ENCODE data around the gene NCK2.

NCK2 gene

DNA sequence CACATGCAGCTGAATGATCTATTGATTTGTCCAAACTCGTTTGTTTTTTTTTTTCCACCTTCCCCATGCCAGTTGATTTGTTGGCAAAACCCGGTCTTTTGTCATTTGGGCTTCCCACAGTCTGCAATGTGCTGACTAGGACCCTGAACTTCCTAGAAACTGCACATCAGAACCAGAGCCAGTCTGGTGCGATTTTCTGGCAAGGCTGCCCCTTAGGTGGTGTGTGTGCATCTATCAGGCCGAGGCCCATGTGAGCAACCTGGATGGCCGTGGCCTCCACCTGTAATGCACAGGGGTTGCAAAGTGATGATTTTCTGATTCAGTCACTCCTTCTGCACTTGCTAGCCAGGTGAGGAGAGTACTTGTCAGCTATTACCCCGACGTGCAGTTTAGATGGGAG, 47.8 kb downstream of the NCK2 start:
- Histone ChIP-seq H2BK5ac (ENCODE audit: low read length) (no peak overlapping the region), H2BK15ac (ENCODE audit: low read length) (no peak overlapping the region), H3K4me2 (ENCODE audit: insufficient read depth, low read length, poor library complexity, severe bottlenecking) (no peak overlapping the region), H3K4ac (ENCODE audit: low read length) (no peak overlapping the region), H2BK12ac (ENCODE audit: low read length) (no peak overlapping the region), H3K36me3 (replicated peaks in 1 of 2; ENCODE audit: control insufficient read depth in 2 of 2, insufficient read depth in 2 of 2, low read length in 2 of 2) (peaks cover 0 to 14% of the 10 kb centered on the region in 2 donors), H3K4me3 (ENCODE audit: low read length in 2 of 2) (no peak overlapping the region), H2BK120ac (ENCODE audit: low read depth, low read length) (no peak overlapping the region), H3K9me3 (replicated peaks in 1 of 2; ENCODE audit: control insufficient read depth in 2 of 2, insufficient read depth in 1 of 2, low read depth in 1 of 2, low read length in 2 of 2) (peaks cover 0 to 13% of the 10 kb centered on the region in 2 donors), H3K23ac (ENCODE audit: low read depth, low read length, poor library complexity) (no peak overlapping the region), H2AFZ (ENCODE audit: low read length) (no peak overlapping the region), H2AK5ac (ENCODE audit: low read depth, low read length) (no peak overlapping the region), H3K14ac (ENCODE audit: low read length) (no peak overlapping the region), H4K91ac (ENCODE audit: low read depth, low read length, poor library complexity) (no peak overlapping the region), H3K79me1 (ENCODE audit: low read depth, low read length) (peaks cover 18% of the 10 kb centered on the region), H3K27me3 (ENCODE audit: control insufficient read depth in 3 of 3, insufficient read depth in 3 of 3, low read depth in 1 of 3, low read length in 3 of 3) (no peaks in the 10 kb centered on the region), H3K4me1 (ENCODE audit: control insufficient read depth in 2 of 2, insufficient read depth in 1 of 2, low read depth in 1 of 2, low read length in 2 of 2) (peaks cover 6 to 8% of the 10 kb centered on the region in 2 donors), H3K9ac (ENCODE audit: low read depth, low read length, poor library complexity) (no peak overlapping the region), H3K18ac (ENCODE audit: low read length) (peak overlapping the region; percentile 3), H4K8ac (ENCODE audit: low read depth, low read length) (no peak overlapping the region), H3K27ac (replicated peaks; ENCODE audit: low read length) (no peak overlapping the region)
- WGBS, 2 donors (ENCODE audit: extremely low coverage in 2 of 2, insufficient read length in 2 of 2, insufficient replicate concordance in 1 of 2), result no CpG with 5 or more reads among the region's 7 CpGs
- no peak for DNase-seq (ENCODE audit: low spot score)

DNA sequence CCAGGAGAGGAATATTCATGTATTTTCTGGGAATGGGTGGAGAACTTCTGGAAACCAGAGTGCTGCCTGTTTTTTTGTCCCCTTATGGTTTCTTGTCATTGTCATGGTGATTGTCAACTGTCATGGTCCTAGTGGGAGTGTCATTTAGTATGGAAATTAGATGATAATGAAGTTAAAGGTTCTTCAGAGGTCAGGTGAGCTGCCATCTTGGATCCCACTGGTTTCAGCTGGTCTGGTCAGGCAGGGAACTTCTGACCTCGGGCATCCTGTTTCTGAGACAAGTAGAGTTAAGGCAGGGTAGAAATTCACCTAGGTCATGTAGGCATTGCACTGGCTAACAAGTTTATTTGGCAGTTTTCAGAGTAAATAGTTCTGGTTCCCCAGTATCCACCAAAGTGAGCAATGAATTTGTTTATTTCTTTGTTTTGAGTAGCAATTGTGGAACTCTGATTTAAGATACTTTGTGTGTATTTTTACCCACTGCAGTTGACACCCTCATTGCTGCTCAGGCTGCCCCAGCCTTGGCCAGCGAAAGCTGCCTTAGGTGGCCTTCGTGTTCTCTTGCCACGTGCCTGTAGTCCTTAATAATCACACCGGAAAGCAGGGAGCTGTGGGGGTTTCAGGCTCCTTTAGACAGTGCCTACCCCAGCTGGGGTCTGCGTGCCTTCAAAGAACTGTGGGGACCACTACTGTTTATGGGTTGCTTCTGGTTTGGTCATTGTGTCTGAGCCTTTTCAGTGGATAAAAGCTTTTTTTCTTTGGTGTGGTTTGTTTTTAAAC, 48.7 kb downstream of the NCK2 start:
- no CpG with 5 or more reads among the region's 6 CpGs for WGBS, 2 donors (ENCODE audit: extremely low coverage in 2 of 2, insufficient read length in 2 of 2, insufficient replicate concordance in 1 of 2)
- H3K4me1 ChIP-seq (ENCODE audit: control insufficient read depth in 2 of 2, insufficient read depth in 1 of 2, low read depth in 1 of 2, low read length in 2 of 2), result peaks cover 6 to 9% of the 10 kb centered on the region in 2 donors
- no peak overlapping the region for H3K4me2 ChIP-seq (ENCODE audit: insufficient read depth, low read length, poor library complexity, severe bottlenecking)
- no peak overlapping the region for H3K9ac ChIP-seq (ENCODE audit: low read depth, low read length, poor library complexity)
- no peak overlapping the region for H4K91ac ChIP-seq (ENCODE audit: low read depth, low read length, poor library complexity)
- H2BK12ac ChIP-seq (ENCODE audit: low read length), result no peak overlapping the region
- no peak overlapping the region for H4K8ac ChIP-seq (ENCODE audit: low read depth, low read length)
- H3K4me3 ChIP-seq (ENCODE audit: low read length in 2 of 2), result no peak overlapping the region
- peaks cover 0 to 13% of the 10 kb centered on the region in 2 donors for H3K9me3 ChIP-seq (replicated peaks in 1 of 2; ENCODE audit: control insufficient read depth in 2 of 2, insufficient read depth in 1 of 2, low read depth in 1 of 2, low read length in 2 of 2)
- H3K23ac ChIP-seq (ENCODE audit: low read depth, low read length, poor library complexity), result no peak overlapping the region
- H2BK5ac ChIP-seq (ENCODE audit: low read length), result no peak overlapping the region
- H2BK15ac ChIP-seq (ENCODE audit: low read length), result no peak overlapping the region
- no peaks in the 10 kb centered on the region for H3K27me3 ChIP-seq (ENCODE audit: control insufficient read depth in 3 of 3, insufficient read depth in 3 of 3, low read depth in 1 of 3, low read length in 3 of 3)
- no peak overlapping the region for H3K14ac ChIP-seq (ENCODE audit: low read length)
- H3K27ac ChIP-seq (replicated peaks; ENCODE audit: low read length), result no peak overlapping the region
- peaks cover 18% of the 10 kb centered on the region for H3K79me1 ChIP-seq (ENCODE audit: low read depth, low read length)
- no peak for DNase-seq (ENCODE audit: low spot score)
- peaks cover 0 to 14% of the 10 kb centered on the region in 2 donors for H3K36me3 ChIP-seq (replicated peaks in 1 of 2; ENCODE audit: control insufficient read depth in 2 of 2, insufficient read depth in 2 of 2, low read length in 2 of 2)
- no peak overlapping the region for H2BK120ac ChIP-seq (ENCODE audit: low read depth, low read length)
- H3K4ac ChIP-seq (ENCODE audit: low read length), result no peak overlapping the region
- H2AFZ ChIP-seq (ENCODE audit: low read length), result no peak overlapping the region
- H2AK5ac ChIP-seq (ENCODE audit: low read depth, low read length), result no peak overlapping the region
- H3K18ac ChIP-seq (ENCODE audit: low read length), result peak overlapping the region; percentile 46

DNA sequence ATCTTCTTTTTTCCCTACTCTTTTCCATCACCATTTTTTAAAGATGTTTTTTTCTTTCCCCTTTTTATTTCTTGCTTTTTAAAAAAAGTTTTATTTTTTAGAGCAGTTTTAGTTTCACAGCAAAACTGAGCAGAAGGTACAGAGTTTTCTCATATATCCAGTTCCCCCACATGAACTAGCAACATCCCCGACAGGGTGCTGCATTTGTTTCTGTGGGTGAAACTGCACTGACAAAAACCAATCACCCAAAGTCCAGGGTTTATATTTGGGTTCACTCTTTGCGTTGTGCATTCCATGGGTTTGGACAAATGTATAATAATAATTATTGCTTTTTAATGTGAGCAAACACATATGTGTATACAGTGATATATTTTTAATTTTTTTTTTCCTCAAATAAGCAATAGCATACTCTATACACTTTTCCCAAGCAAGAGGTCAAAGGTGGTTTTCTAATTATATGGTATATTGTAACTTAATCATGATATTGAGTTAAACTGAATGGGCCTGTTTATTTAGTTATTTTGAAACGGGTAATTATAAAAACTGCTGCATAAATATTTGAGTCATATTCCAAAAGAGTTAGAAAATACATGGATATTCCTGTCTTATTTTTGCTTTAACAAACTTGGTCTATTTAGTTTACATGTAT, 50.3 kb downstream of the NCK2 start:
- H2AFZ ChIP-seq (ENCODE audit: low read length), result no peak overlapping the region

DNA sequence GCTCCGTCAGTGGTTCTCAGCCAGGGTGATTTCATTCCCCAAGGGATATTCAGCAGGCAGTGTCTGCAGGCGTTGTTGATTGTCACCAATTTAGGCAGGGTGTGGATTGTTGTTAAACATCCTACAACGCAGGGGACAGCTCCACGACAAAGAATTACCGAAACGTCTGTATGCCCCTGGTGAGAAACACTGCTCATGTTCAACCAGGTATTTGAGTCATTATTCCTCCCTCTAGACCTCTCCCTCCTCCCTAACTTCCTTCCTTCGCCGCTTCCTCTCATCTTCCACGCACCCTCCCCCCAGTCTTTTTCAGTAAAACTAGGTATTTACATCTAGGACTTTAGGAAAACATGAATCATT, 50.8 kb downstream of the NCK2 start:
- H3K9ac ChIP-seq (ENCODE audit: low read depth, low read length, poor library complexity), result no peak overlapping the region
- no peak overlapping the region for H2BK120ac ChIP-seq (ENCODE audit: low read depth, low read length)
- DNase-seq (ENCODE audit: low spot score), result no peak
- no peak overlapping the region for H2BK15ac ChIP-seq (ENCODE audit: low read length)
- no peak overlapping the region for H3K4me3 ChIP-seq (ENCODE audit: low read length in 2 of 2)
- no peak overlapping the region for H3K18ac ChIP-seq (ENCODE audit: low read length)
- H2AFZ ChIP-seq (ENCODE audit: low read length), result no peak overlapping the region
- no peak overlapping the region for H2BK12ac ChIP-seq (ENCODE audit: low read length)
- 100% methylated on average over 3 of the region's 9 CpGs; no CpG with 5 or more reads in 1 of the 2 donors for WGBS, 2 donors (ENCODE audit: extremely low coverage in 2 of 2, insufficient read length in 2 of 2, insufficient replicate concordance in 1 of 2)
- peaks cover 6 to 9% of the 10 kb centered on the region in 2 donors for H3K4me1 ChIP-seq (ENCODE audit: control insufficient read depth in 2 of 2, insufficient read depth in 1 of 2, low read depth in 1 of 2, low read length in 2 of 2)
- no peak overlapping the region for H2AK5ac ChIP-seq (ENCODE audit: low read depth, low read length)
- no peak overlapping the region for H4K91ac ChIP-seq (ENCODE audit: low read depth, low read length, poor library complexity)
- H3K79me1 ChIP-seq (ENCODE audit: low read depth, low read length), result peaks cover 14% of the 10 kb centered on the region
- H4K8ac ChIP-seq (ENCODE audit: low read depth, low read length), result no peak overlapping the region
- H3K14ac ChIP-seq (ENCODE audit: low read length), result no peak overlapping the region
- H3K4ac ChIP-seq (ENCODE audit: low read length), result no peak overlapping the region
- no peak overlapping the region for H3K27ac ChIP-seq (replicated peaks; ENCODE audit: low read length)
- no peaks in the 10 kb centered on the region for H3K27me3 ChIP-seq (ENCODE audit: control insufficient read depth in 3 of 3, insufficient read depth in 3 of 3, low read depth in 1 of 3, low read length in 3 of 3)
- H2BK5ac ChIP-seq (ENCODE audit: low read length), result no peak overlapping the region
- H3K36me3 ChIP-seq (replicated peaks in 1 of 2; ENCODE audit: control insufficient read depth in 2 of 2, insufficient read depth in 2 of 2, low read length in 2 of 2), result peaks cover 0 to 10% of the 10 kb centered on the region in 2 donors
- H3K9me3 ChIP-seq (replicated peaks in 1 of 2; ENCODE audit: control insufficient read depth in 2 of 2, insufficient read depth in 1 of 2, low read depth in 1 of 2, low read length in 2 of 2), result peaks cover 0 to 22% of the 10 kb centered on the region in 2 donors
- no peak overlapping the region for H3K23ac ChIP-seq (ENCODE audit: low read depth, low read length, poor library complexity)
- H3K4me2 ChIP-seq (ENCODE audit: insufficient read depth, low read length, poor library complexity, severe bottlenecking), result no peak overlapping the region

More for the DNA sequence above, 50.3 kb downstream of the NCK2 start:
- peaks cover 0 to 20% of the 10 kb centered on the region in 2 donors for H3K9me3 ChIP-seq (replicated peaks in 1 of 2; ENCODE audit: control insufficient read depth in 2 of 2, insufficient read depth in 1 of 2, low read depth in 1 of 2, low read length in 2 of 2)
- H3K4me3 ChIP-seq (ENCODE audit: low read length in 2 of 2), result no peak overlapping the region
- H2BK5ac ChIP-seq (ENCODE audit: low read length), result no peak overlapping the region
- H3K4me1 ChIP-seq (ENCODE audit: control insufficient read depth in 2 of 2, insufficient read depth in 1 of 2, low read depth in 1 of 2, low read length in 2 of 2), result peaks cover 6 to 9% of the 10 kb centered on the region in 2 donors
- no peak for DNase-seq (ENCODE audit: low spot score)
- no peak overlapping the region for H2AK5ac ChIP-seq (ENCODE audit: low read depth, low read length)
- no peak overlapping the region for H4K8ac ChIP-seq (ENCODE audit: low read depth, low read length)
- no peak overlapping the region for H3K14ac ChIP-seq (ENCODE audit: low read length)
- no peak overlapping the region for H3K9ac ChIP-seq (ENCODE audit: low read depth, low read length, poor library complexity)
- no peak overlapping the region for H3K18ac ChIP-seq (ENCODE audit: low read length)
- no peak overlapping the region for H2BK120ac ChIP-seq (ENCODE audit: low read depth, low read length)
- H3K27ac ChIP-seq (replicated peaks; ENCODE audit: low read length), result no peak overlapping the region
- H2BK12ac ChIP-seq (ENCODE audit: low read length), result no peak overlapping the region
- no peak overlapping the region for H3K4ac ChIP-seq (ENCODE audit: low read length)
- H3K23ac ChIP-seq (ENCODE audit: low read depth, low read length, poor library complexity), result no peak overlapping the region
- no peaks in the 10 kb centered on the region for H3K27me3 ChIP-seq (ENCODE audit: control insufficient read depth in 3 of 3, insufficient read depth in 3 of 3, low read depth in 1 of 3, low read length in 3 of 3)
- no peak overlapping the region for H2BK15ac ChIP-seq (ENCODE audit: low read length)
- H3K79me1 ChIP-seq (ENCODE audit: low read depth, low read length), result peaks cover 17% of the 10 kb centered on the region
- H3K4me2 ChIP-seq (ENCODE audit: insufficient read depth, low read length, poor library complexity, severe bottlenecking), result no peak overlapping the region
- H4K91ac ChIP-seq (ENCODE audit: low read depth, low read length, poor library complexity), result no peak overlapping the region
- peaks cover 0 to 14% of the 10 kb centered on the region in 2 donors for H3K36me3 ChIP-seq (replicated peaks in 1 of 2; ENCODE audit: control insufficient read depth in 2 of 2, insufficient read depth in 2 of 2, low read length in 2 of 2)
- WGBS, 2 donors (ENCODE audit: extremely low coverage in 2 of 2, insufficient read length in 2 of 2, insufficient replicate concordance in 1 of 2), result no CpG with 5 or more reads among the region's 3 CpGs
